HG03457 (cell line): Measurements from ENCODE around the gene MANBA.

Experiments
- ATAC-seq: cut with Tn5 transposase; IDR thresholded peaks from one replicate; pipeline ENCODE4 v1.9.1; 2021; ENCODE audit warnings: moderate number of reproducible peaks; ENCODE audit not compliant: unreplicated experiment

Gene MANBA

DNA sequence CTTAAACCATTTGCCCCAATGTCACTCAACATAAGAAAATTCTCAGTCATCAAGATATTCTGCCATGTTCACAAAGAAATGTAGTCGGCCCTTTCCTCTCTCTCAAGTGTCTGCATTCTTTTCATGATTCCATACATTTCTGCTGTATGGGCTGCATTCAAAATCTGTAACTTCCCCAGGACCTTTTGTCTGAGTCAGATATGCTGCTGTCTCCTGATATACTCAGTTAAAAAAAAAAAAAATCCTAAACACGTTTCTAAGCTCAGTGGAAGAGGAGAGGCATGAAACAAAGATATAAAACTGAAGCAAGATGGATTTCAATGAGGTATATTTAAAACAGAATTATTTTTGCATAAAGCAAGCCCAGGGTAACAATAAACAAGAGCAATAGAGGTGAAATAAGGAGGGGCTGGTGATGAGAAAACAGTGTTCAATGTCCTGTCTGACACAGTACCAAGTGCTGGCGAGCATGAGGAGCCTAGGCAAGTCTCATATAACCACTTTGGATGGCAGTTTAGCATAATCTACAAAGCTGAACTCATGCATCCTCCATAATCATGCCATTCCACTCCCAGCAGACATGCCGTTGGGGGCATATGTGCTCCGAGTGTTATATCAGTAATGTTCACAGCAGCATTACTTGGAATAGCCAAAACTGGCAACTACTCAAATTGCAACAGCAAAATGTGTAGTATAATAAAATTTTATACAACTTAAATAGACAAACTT is 76.7 kb downstream of the MANBA start:
- ATAC-seq = no peak

DNA sequence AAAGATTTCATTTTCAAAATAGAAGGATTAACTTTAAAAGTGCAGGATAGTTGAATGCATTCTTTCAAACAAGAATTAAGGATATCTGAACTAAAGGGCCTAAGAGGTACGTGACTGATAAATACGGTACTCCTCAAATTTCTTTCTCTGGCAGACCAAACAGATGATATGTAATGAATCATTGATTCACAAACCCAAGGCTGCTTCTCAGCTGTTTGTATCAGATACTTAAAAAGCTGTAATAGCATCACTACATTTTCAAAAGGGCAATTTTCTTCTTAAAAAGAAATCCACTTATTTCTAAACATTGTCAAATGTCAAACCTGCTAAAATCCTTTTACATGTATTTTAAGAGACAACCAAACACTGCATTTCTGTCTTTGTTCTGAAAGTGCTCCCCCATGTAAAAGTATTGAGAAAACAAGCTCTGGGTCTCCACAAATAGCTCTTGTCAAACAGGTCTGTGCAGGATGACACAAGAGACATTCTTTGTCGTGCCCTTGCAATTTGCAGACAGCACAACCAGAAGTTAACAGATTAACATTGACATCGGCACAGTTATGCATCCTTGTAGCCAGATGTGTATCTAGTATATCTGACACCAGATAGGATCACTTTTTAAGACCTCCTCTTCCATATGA is 82.0 kb downstream of the MANBA start:
- no peak for ATAC-seq

DNA sequence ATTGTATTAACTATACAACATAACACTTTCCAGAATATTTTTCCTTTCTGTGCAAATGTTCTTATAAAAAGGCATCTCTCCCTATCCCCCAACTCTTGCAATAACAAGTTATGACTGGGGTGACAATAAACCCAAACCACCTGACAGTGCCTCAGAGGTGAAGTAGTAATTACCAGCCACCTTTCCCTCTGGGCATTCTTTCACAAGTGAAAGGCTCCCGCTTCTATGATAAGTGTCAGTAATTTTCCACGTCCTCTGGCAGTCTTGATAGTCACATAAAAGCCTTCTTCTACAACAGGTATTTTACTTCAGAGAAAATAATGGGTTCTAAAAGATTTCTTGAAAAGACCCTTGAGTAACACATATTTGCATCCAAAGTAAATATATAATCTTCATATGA is 82.7 kb downstream of the MANBA start:
- no peak for ATAC-seq

DNA sequence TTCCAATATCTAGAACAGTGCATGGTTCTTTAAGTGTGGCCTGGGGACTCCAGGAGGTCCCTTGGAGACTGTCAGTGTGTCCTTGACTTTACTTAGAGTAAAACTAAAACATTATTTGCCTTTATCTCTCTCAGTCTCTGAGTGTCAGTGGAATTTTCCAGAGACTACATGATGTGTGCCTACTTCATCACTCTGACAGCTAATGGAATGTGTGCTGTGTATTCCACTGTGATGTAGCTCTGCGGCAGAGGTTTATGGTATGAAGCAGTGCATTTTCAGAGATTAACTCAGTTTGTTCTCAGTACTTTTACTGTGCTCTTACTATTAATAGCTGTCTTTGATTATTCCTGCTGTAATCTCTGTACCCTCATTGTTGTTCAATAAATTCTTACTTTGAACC is 85.6 kb downstream of the MANBA start:
- ATAC-seq = no peak

DNA sequence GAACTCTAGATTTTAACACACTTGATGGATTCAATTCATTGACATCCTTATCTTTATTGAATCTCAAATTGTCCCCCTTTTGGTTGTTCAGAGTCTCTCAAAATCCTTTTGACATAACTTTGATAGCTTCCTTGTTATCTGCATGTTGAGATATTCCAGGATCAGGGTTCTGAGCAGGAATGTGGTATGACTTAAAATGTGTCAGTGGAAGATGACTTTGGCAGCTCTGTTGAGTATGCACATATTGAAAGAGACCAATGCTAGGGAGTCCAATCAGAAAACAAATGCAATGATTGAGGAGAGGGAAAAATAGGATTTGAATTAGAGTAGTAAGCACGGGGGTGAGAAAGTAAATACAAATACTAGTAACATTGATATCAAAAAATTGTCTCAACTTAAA is 93.8 kb downstream of the MANBA start:
- ATAC-seq = no peak

DNA sequence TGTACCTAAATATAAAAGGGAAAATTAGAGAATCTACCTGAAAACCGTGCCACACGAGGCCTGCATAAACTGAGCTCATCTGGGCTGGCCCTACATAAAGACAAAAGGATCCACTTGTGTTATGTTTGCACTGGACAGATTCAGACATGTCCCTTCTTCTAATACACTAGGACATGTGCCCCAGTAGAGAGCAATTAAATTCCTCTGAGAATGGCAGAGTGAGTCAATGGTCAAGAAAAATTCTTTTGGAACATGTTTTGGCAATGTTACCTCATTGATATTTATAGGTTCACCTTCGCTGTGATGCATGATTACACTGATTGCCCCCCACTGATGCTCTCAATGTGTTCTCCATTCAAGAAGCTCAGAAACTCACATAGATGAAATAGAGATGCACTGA is 95.2 kb downstream of the MANBA start:
- no peak for ATAC-seq

DNA sequence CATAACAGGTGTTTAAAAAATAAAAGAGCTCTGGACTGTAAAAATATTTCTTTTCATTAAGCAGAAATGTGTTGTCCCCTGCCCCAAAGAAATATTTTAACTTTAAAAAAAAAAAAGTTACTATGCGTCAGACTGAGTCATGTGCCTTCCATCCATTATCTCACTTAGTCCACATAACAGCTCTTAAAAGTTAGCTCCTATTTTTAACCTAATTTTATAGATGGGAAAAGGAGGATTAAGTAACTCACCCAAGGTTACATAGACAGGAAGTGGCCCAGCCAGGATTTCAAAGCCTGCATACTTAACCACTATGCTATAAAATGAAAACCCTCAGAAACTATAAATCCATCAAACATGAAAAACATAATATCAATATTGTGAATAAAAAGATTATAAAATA is 97.7 kb downstream of the MANBA start:
- ATAC-seq = no peak

DNA sequence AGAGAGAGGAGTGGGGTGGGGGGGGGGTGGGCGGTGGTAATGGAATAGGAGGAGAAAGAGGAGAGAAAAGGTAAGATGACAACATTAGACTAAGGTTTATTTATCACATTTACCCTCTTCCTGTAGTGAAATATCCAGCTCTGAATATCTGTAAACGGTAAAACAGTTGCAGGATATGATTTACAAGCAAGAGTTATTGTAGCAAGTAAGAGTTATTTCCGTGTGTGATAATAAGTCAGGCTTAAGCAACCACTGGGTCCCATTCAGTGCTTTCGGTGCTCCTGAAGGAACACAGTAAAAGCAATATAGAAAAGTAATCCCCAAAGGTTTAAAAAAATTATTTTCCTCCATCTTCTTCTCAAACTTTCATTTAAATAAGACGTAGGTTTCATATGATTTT is 103.6 kb downstream of the MANBA start:
- ATAC-seq = no peak

DNA sequence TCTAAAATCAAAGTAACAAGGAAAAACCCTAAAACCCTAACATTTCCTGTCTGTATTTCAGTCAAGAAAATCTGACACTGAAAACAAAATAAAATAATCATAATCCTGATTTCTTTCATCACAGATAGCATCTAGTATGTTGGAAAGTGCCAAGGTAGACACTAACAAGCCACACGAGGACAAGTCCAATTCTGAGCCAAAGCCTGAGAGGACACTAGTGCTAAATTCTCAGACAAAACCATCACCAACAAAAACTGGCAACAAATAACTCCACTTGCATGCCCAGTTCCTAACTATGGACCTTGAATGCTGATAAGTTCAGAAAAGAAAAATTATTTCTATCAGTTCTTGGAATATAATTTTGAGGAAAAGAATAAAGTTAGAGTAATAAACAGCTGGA is 113.7 kb downstream of the MANBA start:
- no peak for ATAC-seq

DNA sequence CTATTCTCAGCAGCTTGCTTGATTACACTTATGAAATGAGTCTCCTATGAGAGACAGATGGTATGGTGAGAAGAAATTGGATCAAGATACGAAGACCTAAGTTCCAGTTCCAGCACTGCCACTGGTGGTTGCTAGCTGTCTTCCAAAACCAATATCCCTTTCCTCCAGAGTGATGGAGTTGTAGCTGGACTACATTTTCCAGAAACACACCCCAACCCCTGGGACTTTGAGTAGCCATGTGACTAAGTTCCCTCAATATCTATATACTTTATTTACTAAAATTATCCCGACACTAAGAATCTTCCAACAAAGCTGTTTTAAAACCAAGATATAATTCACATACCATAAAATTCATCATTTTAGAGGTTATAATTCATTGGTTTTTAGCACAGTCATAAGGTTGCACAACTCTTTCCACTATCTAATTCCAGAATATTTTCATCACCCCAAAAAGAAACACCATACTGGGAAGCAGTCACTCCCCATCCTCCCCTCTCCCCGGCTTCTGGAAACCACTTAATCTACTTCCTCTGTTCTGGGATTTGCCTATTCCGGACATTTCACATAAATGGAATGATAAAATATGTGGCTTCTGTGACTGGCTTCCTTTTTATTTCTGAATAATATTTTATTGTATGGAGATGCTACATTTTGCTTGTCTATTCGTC is 118.0 kb downstream of the MANBA start:
- ATAC-seq = no peak

DNA sequence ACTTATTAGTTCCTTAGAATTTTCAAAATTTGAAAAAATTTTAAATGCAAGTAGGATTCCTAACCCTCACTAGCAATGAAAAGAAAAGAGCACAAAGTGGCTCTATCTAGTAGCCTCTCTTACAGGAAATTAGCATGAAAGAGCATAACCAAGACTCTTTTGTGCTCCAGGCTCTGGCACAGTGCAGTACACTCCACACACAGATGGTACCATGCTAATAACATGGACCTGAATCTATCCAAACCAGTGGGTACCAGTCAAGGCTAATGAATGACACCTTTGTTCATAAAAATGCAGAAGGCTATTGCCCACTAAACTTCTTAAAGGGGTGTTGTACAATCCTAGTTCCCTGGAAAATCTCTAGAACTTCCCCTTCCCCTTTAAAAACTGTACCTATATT is 119.0 kb downstream of the MANBA start:
- no peak for ATAC-seq

DNA sequence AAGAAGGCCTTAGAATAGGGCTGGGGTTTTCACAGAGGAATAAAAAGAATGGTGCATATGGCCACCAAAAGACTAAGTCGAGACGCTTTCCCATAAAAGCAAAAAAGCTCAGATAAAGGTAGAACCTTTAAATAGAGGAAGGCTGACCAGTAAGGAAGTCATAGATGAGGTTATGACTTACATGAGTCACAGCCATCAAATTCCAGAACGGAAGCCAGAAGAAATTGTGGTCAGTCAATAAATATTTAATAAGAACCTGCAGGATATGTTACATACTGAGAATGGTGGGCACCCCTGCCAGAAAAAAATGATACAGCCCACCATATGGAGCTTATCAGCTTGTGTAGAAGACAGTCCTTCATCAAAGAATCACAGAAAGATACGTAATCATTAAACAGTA is 120.1 kb downstream of the MANBA start:
- no peak for ATAC-seq

DNA sequence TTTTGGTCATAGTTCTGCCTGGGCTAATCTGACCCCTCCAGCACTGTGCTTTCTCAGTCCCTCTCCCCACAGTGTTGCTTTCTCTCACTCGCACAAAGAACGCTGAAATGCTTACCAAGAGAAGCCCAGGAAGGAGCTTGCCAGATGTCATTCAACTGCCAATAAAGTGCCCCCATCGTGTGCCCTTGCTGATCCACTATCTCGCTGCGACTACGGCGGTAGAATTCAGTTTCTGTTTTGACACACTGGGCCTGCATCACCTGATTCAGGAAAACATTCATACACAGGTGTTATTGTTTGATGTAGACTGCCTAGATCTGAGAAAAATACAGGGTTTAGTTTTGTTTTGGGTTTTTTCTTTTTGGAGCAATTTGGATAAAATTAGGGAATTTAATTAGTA is 121.2 kb downstream of the MANBA start:
- ATAC-seq = no peak

DNA sequence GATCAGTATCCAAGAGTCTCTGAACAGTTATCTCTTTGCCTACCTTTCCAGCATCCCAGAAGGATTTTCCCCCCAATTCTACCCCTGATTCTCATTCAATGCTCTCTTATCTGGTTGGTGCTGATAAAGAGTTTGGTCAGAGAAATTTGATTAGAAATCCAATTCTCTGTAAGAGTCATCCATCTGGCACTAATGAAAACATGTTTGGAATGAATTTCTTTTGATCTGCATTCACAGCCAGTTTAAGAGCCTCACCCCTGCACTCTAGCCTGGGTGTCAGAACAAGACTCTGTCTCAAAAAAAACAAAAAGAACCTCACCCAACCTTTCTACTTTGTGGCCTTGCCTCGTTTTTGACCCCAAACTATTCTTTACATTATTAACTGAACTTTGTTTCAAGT is 122.1 kb downstream of the MANBA start:
- ATAC-seq = no peak

DNA sequence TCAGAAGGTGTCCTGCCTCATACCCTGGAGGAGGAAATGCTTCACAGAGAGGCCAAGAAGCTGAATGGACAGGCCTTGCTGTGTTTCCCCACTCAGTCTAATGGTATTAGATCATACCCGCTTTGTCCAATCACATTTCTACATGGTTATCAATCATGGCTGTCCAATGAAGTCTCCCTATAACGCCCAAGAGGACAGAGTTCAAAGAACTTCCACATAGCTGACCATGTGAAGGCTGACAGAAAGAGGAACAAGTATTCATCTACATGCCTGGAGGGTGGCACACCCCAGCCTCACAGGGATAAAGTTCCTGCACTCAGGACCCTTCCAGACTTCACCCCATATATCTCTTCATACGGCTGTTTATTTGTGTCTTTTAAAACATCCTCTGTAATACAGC is 123.4 kb downstream of the MANBA start:
- ATAC-seq = no peak

DNA sequence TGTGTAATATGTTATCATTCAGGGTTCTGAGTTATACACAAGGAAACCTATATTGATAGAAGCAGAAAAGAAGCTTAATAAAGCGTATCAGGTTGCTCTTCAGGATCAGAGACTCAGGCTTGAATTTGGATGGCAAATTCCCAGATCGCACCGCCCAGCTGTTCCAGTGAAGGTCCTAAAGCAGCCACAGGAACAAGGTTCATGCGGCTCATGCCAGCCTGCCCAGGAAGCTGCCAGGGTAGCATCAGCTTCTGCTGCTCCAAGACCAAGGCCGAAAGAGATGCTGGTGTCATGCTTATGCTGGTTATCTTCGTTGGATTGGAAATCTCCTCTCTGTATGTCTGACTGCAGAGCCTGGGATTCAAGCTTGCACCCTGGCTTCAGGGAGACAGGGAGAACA is 127.7 kb downstream of the MANBA start:
- ATAC-seq = no peak

DNA sequence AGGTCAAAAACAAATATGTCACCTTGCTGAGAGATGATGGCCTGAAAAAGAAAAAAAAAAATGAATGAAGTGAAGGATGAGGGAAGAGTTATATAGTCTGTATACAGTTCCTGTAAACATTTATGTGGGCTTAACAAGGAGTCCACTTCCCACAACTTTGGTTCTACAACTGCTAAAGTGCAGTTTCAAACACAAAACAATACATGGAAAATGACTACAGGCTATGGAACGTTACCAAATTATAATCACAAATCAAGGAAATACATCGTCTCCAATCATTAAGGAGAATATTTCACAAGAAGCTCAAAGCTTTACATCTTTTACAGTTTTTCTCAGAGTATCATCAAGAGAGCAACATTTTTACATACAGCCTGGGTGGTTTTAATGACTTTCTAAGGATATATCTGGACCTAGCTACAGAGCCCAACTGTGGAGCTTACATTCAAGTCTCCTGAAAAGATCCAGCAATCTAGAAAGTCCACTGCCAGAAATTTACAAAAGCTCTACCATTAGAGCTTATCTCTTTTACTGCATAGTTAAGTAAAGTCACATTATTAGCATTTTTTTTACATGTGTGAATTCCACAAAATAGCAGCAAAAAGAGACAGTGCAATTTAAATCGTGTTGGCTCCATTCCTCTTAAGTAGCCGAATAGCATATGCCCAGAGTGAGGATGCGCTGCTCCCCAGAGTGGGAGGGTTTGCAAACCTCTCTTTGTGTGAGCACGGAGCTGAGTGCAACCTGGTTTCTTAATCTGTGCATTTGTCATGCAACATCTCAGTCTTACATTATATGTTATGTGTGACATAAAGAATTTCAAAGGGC is 128.3 kb downstream of the MANBA start:
- no peak for ATAC-seq

DNA sequence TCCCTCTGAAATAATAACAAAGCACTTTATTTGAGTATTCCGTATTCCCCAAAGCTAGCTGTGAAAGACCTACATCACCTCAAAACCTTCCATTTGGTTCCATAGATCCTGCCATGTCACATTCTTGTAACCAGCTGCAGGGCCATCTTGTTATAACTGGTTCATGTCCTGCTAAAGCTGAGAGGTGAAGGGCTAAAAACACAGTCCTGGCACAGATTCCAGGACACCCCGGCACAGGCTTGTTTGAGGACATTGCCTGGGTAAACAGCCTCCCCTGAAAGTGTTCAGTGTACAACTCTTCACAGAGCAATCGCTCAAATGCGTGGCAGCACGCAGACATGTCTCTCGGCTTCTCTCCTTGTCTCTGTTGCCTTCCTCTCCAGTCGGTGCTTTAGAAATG is 129.2 kb downstream of the MANBA start:
- no peak for ATAC-seq

DNA sequence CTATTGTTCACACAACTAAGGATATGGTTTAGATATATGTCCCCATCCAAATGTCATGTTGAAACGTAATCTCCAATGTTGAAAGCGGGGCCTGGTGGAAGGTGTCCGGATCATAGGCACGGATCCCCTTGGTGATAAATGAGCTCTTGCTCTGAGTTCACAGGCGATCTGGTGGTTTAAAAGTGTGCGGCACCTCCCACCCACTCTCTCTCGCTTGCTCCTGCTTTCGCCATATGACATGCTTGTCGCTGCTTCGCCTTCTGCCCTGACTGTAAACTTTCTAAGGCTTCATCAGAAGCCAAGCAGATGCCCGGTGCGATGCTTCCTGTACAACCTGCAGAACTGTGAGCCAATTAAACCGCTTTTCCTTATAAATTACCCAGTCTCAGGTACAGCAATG is 131.1 kb downstream of the MANBA start:
- no peak for ATAC-seq

DNA sequence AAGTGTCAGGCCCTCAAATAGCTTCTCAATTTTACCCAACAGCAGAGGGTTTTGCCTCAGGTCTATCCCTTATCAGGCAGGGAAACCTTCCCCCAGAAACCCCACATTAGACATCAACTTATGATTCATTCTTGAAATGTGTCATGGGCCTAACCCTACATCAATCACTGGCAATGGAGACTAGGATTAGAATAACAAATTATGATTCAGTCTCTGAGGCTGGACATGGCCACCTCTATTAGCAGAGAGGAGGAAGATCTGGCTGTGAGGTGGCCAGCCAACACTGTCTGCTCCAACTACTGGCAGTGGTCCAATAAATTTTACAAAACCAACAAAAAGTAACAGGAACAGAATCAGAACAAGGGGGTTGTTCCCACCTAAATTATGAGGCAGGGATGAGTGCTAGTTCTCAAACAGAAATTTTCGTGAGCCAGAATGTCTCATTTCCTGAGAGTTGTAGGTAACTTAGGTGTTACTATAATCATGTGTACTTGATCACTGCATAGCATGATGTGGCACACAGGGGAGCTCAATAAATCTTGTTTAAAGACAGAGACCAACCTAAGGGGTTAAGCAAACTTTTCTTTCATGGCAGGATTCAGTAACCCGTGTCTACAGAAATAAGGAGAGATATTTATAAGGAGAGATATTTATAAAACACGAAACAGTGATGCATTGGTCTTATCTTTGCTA is 132.8 kb downstream of the MANBA start:
- no peak for ATAC-seq
